GM12878 (cell line): Measurements from ENCODE around the gene DDX24. TPM values are rescaled to one million over a fixed set of nuclear protein-coding genes. Genes with fewer than 3 reads are reported as not detected.

Experiments used
- ATAC-seq: fragments of 200-7000 bp; cut with Tn5 transposase; 3 replicates; pipeline ENCODE4 v1.9.1; 2020; ENCODE audit warnings: mild to moderate bottlenecking, moderate library complexity
- BruUV-seq: library from RNA; stranded (reverse); fragments of 400-500 nt; replicated peaks from 2 replicates; lab custom pipeline; 2021; lab: Mats Ljungman, UMichigan
- CTCF ChIA-PET: fragments of 300-600 bp; sonication (Branson Sonifier 250); formaldehyde crosslinking; extraction: SDS; loops from one replicate; lab custom pipeline; 2021; ENCODE audit warnings: inconsistent platforms; lab: Yijun Ruan, JAX
- POLR2A ChIA-PET: fragments of 350-600 bp; formaldehyde crosslinking; extraction: SDS; loops from one replicate; lab custom pipeline; 2021; ENCODE audit warnings: inconsistent platforms; lab: Charles Lee
- RAD21 ChIA-PET: fragments of 300-600 bp; sonication (Branson Sonifier 250); formaldehyde crosslinking; loops from one replicate; lab custom pipeline; 2023; ENCODE audit warnings: antibody characterized with exemption; ENCODE audit not compliant: unreplicated experiment; lab: Charles Lee
- SMC1A ChIA-PET: fragments of 300-600 bp; sonication (Branson Sonifier 250); formaldehyde crosslinking; loops from one replicate; lab custom pipeline; 2023; ENCODE audit not compliant: unreplicated experiment, uncharacterized antibody; lab: Charles Lee
- DNase-seq: peaks from one replicate; pipeline ENCODE4 v3.0.0-alpha.2; 2011; ENCODE audit warnings: low read depth, low spot score
- FAIRE-seq: peaks from 3 replicates; lab custom pipeline; 2011; peaks lifted over from hg19 to GRCh38; lab: Jason Lieb, UNC
- H2AFZ ChIP-seq: 2 replicates; pipeline ENCODE4 v1.6.0; 2011; ENCODE audit warnings: low read depth, low read length, control low read depth; ENCODE audit not compliant: control insufficient read depth
- H3K27ac ChIP-seq: 2 replicates; pipeline ENCODE4 v1.5.1; 2011; ENCODE audit warnings: control low read depth; ENCODE audit not compliant: control insufficient read depth, insufficient read depth
- H3K27me3 ChIP-seq, 2 experiments: replicated peaks in 1 of 2; 2 replicates each; pipeline versions ENCODE4 v1.6.0 to v1.6.1; 2011; ENCODE audit warnings: low read length in 1 of 2; ENCODE audit not compliant: control insufficient read depth in 2 of 2, insufficient read depth in 2 of 2
- H3K36me3 ChIP-seq, 2 experiments: 2 replicates each; pipeline ENCODE4 v1.5.1; 2011; ENCODE audit warnings: low read length in 1 of 2; ENCODE audit not compliant: control insufficient read depth in 2 of 2, insufficient read depth in 2 of 2
- H3K4me1 ChIP-seq: 2 replicates; pipeline ENCODE4 v1.6.1; 2011; ENCODE audit warnings: mild to moderate bottlenecking, low read length, moderate library complexity, mixed read lengths; ENCODE audit not compliant: control insufficient read depth, insufficient read depth
- H3K4me2 ChIP-seq: 2 replicates; pipeline ENCODE4 v1.6.0; 2011; ENCODE audit warnings: control low read depth; ENCODE audit not compliant: control insufficient read depth, insufficient read depth
- H3K4me3 ChIP-seq: fragments of 200-600 bp; sonication (generic); 2 replicates; pipeline ENCODE4 v1.5.1; 2016
- H3K79me2 ChIP-seq: 2 replicates; pipeline ENCODE4 v1.6.0; 2011; ENCODE audit warnings: low read length; ENCODE audit not compliant: control insufficient read depth, insufficient read depth
- H3K9ac ChIP-seq: 2 replicates; pipeline ENCODE4 v1.8.0; 2011; ENCODE audit warnings: low read length, control low read depth, mixed read lengths; ENCODE audit not compliant: control insufficient read depth, insufficient read depth
- H3K9me3 ChIP-seq: replicated peaks from 3 replicates; pipeline ENCODE4 v1.5.1; 2011; ENCODE audit warnings: mild to moderate bottlenecking, low read length; ENCODE audit not compliant: control insufficient read depth, insufficient read depth
- H4K20me1 ChIP-seq: 2 replicates; pipeline ENCODE4 v1.6.0; 2011; ENCODE audit not compliant: control insufficient read depth, insufficient read depth
- KAT2A ChIP-seq: conservative IDR thresholded peaks from 2 replicates; pipeline ENCODE4 v1.6.1; 2011; ENCODE audit warnings: low read depth, low read length; ENCODE audit not compliant: control insufficient read depth
- POLR2A ChIP-seq: IDR thresholded peaks from 2 replicates; pipeline ENCODE4 v1.6.1; 2011; ENCODE audit warnings: low read depth, mild to moderate bottlenecking, low read length
- POLR2AphosphoS5 ChIP-seq: IDR thresholded peaks from 2 replicates; pipeline ENCODE4 v1.6.1; 2011; ENCODE audit warnings: mild to moderate bottlenecking, low read length, inconsistent platforms
- RAD21 ChIP-seq: IDR thresholded peaks from 2 replicates; pipeline ENCODE4 v1.6.1; 2011; ENCODE audit warnings: mild to moderate bottlenecking, low read depth, low read length, moderate library complexity; ENCODE audit not compliant: insufficient read depth
- SRF ChIP-seq, 2 experiments: IDR thresholded peaks; 2 replicates each; pipeline ENCODE4 v1.6.1; 2011; ENCODE audit warnings: low read depth in 2 of 2, low read length in 2 of 2, mild to moderate bottlenecking in 1 of 2, moderate library complexity in 1 of 2
- SUZ12 ChIP-seq: fragments of 200-600 bp; sonication (generic); IDR thresholded peaks from one replicate; pipeline ENCODE4 v1.6.1; 2018; ENCODE audit warnings: antibody characterized with exemption, mild to moderate bottlenecking; ENCODE audit not compliant: unreplicated experiment
- WGBS: methylation state at CpG from one replicate; pipeline ENCODE4 v1.1.6; 2016; ENCODE audit warnings: low lambda C conversion rate; ENCODE audit not compliant: insufficient replicate concordance, insufficient coverage; ENCODE audit errors: missing lambda C conversion rate; 5-methylcytosine and 5-hydroxymethylcytosine counted together
- in situ Hi-C: fragments of 300-500 bp; cut with MboI; formaldehyde crosslinking; loops from 9 replicates; pipeline ENCODE4 v1.14.3; 2018; ENCODE audit warnings: mixed read lengths
- intact Hi-C: fragments of 100-400 bp; cut with micrococcal nuclease; formaldehyde crosslinking; loops from one replicate; pipeline ENCODE4 v1.14.2; 2022; ENCODE audit not compliant: unreplicated experiment
- polyA plus RNA-seq, 11 experiments: library from polyadenylated mRNA; depleted of rRNA in 4 of 11; unstranded in 6 of 11; stranded (reverse) in 5 of 11; fragments of >200 nt; fragmentation: Nextera tagmentation in 4 of 11; fragmentation: Illumina TruSeq in 1 of 11; extraction: Ambion mirVana in 4 of 11; extraction: Trizol in 1 of 11; gene quantifications; 1 replicate in 1 of 11; 2 replicates in 10 of 11; pipeline versions ENCODE4 v1.2.1 to v1.2.3, GENCODE V29; 2011 to 2016; ENCODE audit warnings: inconsistent platforms in 2 of 11, missing spikeins in 2 of 11, low read depth in 1 of 11
- total RNA-seq, 4 experiments: library from RNA; depleted of rRNA in 3 of 4; stranded (reverse); fragments of >200 nt in 3 of 4; fragmentation: Illumina TruSeq in 1 of 4; extraction: Trizol in 1 of 4; gene quantifications; 2 replicates each; pipeline versions ENCODE4 v1.2.1 to v1.2.3, GENCODE V29; 2013 to 2021
- TF ChIP-seq, protein P1 (sequence below): IDR thresholded peaks from 2 replicates; pipeline ENCODE4 v1.6.1; 2012; ENCODE audit warnings: improper control_type of control experiment, low read depth, low read length; ENCODE audit not compliant: insufficient replicate concordance
- TF ChIP-seq, protein P2 (sequence below): fragments of 450-650 bp; IDR thresholded peaks from 2 replicates; pipeline ENCODE4 v1.6.1; 2018; ENCODE audit warnings: borderline replicate concordance, mild to moderate bottlenecking; ENCODE audit not compliant: partially characterized antibody

Gene DDX24
- total and polyA plus RNA-seq, 10 of the 15 experiments (the other 5 are each of a cell fraction or from before 2014, with no cell fraction given) = 137 to 266 (median 184) TPM

DNA sequence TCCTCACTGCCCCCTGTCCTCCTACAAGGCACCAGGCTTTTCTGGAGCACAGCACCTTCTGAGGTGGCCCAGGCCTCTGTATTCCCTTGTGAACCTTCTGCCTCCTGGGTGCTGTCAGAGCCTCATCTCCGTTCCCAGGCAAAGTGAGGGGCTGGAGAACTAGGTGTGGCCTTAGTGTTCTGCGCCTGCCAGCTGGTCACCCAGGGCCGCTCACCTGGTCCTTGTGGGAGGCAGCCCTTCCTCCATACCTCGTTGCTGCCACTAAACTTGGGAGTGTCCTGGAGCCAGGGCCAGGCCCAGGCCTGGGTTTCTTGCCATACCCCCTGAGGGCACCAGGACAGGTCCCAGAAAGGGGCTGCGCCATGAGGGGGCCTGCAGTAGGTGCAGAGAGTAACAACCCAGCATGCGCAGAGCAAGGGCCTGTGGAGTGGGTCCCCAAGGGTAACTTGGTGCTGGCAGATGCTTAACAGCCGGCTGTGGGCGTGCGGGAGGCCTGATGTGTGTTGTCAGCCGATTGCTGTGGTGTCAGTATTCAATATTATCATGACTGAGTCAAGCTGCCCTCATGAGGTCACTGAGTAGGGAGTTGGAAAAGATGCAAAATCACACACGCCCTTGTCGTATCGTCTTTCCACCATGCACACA lies 37.8 kb downstream of the DDX24 start:
- Histone ChIP-seq H3K36me3 (peaks cover 6 to 7% of the 10 kb centered on the region in 2 experiments; a peak in 3 of 4 replicates), H3K27me3 (no peaks in the 10 kb centered on the region), H3K9ac (no peak overlapping the region), H3K9me3 (no peaks in the 10 kb centered on the region), H4K20me1 (no peaks in the 10 kb centered on the region), H3K4me2 (no peak overlapping the region), H3K4me1 (no peaks in the 10 kb centered on the region), H3K4me3 (no peak overlapping the region), H2AFZ (no peak overlapping the region), H3K79me2 (no peaks in the 10 kb centered on the region), H3K27ac (no peak overlapping the region)
- 73% methylated on average over 13 of the region's 13 CpGs for WGBS
- POLR2A ChIA-PET = no interaction called here
- RAD21 ChIA-PET = interaction anchor here (2.6 kb wide), 1 partner anchor 94 kb away, joined by 6 read pairs; no protein-coding TSS in a partner anchor
- in situ Hi-C loops (no loop called here), intact Hi-C loops (no loop called here)
- BruUV-seq = no TSS peak
- no peak for TF ChIP-seq KAT2A
- no peak for TF ChIP-seq SUZ12
- TF ChIP-seq, protein P1, sequence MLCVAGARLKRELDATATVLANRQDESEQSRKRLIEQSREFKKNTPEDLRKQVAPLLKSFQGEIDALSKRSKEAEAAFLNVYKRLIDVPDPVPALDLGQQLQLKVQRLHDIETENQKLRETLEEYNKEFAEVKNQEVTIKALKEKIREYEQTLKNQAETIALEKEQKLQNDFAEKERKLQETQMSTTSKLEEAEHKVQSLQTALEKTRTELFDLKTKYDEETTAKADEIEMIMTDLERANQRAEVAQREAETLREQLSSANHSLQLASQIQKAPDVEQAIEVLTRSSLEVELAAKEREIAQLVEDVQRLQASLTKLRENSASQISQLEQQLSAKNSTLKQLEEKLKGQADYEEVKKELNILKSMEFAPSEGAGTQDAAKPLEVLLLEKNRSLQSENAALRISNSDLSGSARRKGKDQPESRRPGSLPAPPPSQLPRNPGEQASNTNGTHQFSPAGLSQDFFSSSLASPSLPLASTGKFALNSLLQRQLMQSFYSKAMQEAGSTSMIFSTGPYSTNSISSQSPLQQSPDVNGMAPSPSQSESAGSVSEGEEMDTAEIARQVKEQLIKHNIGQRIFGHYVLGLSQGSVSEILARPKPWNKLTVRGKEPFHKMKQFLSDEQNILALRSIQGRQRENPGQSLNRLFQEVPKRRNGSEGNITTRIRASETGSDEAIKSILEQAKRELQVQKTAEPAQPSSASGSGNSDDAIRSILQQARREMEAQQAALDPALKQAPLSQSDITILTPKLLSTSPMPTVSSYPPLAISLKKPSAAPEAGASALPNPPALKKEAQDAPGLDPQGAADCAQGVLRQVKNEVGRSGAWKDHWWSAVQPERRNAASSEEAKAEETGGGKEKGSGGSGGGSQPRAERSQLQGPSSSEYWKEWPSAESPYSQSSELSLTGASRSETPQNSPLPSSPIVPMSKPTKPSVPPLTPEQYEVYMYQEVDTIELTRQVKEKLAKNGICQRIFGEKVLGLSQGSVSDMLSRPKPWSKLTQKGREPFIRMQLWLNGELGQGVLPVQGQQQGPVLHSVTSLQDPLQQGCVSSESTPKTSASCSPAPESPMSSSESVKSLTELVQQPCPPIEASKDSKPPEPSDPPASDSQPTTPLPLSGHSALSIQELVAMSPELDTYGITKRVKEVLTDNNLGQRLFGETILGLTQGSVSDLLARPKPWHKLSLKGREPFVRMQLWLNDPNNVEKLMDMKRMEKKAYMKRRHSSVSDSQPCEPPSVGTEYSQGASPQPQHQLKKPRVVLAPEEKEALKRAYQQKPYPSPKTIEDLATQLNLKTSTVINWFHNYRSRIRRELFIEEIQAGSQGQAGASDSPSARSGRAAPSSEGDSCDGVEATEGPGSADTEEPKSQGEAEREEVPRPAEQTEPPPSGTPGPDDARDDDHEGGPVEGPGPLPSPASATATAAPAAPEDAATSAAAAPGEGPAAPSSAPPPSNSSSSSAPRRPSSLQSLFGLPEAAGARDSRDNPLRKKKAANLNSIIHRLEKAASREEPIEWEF = no peak
- TF ChIP-seq RAD21 = no peak
- no peak for TF ChIP-seq POLR2A
- no peak for TF ChIP-seq POLR2AphosphoS5
- no peak for TF ChIP-seq SRF (IDR thresholded peaks at IDR 0.05; ENCODE audit: low read depth in 2 of 2, low read length in 2 of 2)
- TF ChIP-seq, protein P2, sequence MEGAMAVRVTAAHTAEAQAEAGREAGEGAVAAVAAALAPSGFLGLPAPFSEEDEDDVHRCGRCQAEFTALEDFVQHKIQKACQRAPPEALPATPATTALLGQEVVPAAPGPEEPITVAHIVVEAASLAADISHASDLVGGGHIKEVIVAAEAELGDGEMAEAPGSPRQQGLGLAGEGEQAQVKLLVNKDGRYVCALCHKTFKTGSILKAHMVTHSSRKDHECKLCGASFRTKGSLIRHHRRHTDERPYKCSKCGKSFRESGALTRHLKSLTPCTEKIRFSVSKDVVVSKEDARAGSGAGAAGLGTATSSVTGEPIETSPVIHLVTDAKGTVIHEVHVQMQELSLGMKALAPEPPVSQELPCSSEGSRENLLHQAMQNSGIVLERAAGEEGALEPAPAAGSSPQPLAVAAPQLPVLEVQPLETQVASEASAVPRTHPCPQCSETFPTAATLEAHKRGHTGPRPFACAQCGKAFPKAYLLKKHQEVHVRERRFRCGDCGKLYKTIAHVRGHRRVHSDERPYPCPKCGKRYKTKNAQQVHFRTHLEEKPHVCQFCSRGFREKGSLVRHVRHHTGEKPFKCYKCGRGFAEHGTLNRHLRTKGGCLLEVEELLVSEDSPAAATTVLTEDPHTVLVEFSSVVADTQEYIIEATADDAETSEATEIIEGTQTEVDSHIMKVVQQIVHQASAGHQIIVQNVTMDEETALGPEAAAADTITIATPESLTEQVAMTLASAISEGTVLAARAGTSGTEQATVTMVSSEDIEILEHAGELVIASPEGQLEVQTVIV = no peak
- CTCF ChIA-PET = interaction anchor here (1.4 kb wide), 1 partner anchor 21 kb away, joined by 3 read pairs; no protein-coding TSS in a partner anchor
- no peak for DNase-seq
- no peak for FAIRE-seq
- SMC1A ChIA-PET = no interaction called here
- no peak for ATAC-seq
